Neuronal stem cell (in vitro differentiated cells): ENCODE results near the gene C9orf78.

Experiments used
- DNase-seq: peaks from one replicate; pipeline ENCODE4 v3.0.0-alpha.2; 2013; ENCODE audit warnings: low spot score
- H2AFZ ChIP-seq: one replicate; pipeline ENCODE4 v1.6.1; 2013; ENCODE audit warnings: mild to moderate bottlenecking, low read length, inconsistent platforms
- H2AK5ac ChIP-seq: 2 replicates; pipeline ENCODE4 v1.6.1; 2013; ENCODE audit warnings: low read depth, mild to moderate bottlenecking, inconsistent platforms, low read length, moderate library complexity, mixed read lengths
- H2BK120ac ChIP-seq: 2 replicates; pipeline ENCODE4 v1.6.1; 2013; ENCODE audit warnings: low read depth, mild to moderate bottlenecking, inconsistent platforms, low read length, moderate library complexity, mixed read lengths
- H2BK12ac ChIP-seq: one replicate; pipeline ENCODE4 v1.6.1; 2013; ENCODE audit warnings: low read length, inconsistent platforms
- H2BK15ac ChIP-seq: 2 replicates; pipeline ENCODE4 v1.6.1; 2013; ENCODE audit warnings: mild to moderate bottlenecking, low read length, inconsistent platforms, mixed read lengths
- H2BK5ac ChIP-seq: one replicate; pipeline ENCODE4 v1.6.1; 2013; ENCODE audit warnings: inconsistent platforms, mild to moderate bottlenecking, low read length, moderate library complexity
- H3K14ac ChIP-seq: one replicate; pipeline ENCODE4 v1.6.1; 2013; ENCODE audit warnings: low read length, inconsistent platforms
- H3K18ac ChIP-seq: 2 replicates; pipeline ENCODE4 v1.6.1; 2013; ENCODE audit warnings: low read length, inconsistent platforms
- H3K23ac ChIP-seq: 2 replicates; pipeline ENCODE4 v1.6.1; 2013; ENCODE audit warnings: low read depth, mild to moderate bottlenecking, mixed read lengths, low read length, inconsistent platforms; ENCODE audit not compliant: poor library complexity
- H3K27ac ChIP-seq: replicated peaks from 3 replicates; pipeline ENCODE4 v1.5.1; 2013; ENCODE audit warnings: low read length, inconsistent platforms
- H3K27me3 ChIP-seq, 3 experiments: 2 replicates each; pipeline ENCODE4 v1.6.1; 2013; ENCODE audit warnings: low read length in 3 of 3, mild to moderate bottlenecking in 2 of 3, inconsistent platforms in 1 of 3, low read depth in 1 of 3, mixed read lengths in 1 of 3, moderate library complexity in 1 of 3; ENCODE audit not compliant: control insufficient read depth in 3 of 3, insufficient read depth in 3 of 3
- H3K36me3 ChIP-seq, 2 donors: replicated peaks in 1 of 2; 2 replicates each; pipeline ENCODE4 v1.6.1; 2013; ENCODE audit warnings: low read length in 2 of 2; ENCODE audit not compliant: control insufficient read depth in 2 of 2, insufficient read depth in 2 of 2
- H3K4ac ChIP-seq: 2 replicates; pipeline ENCODE4 v1.6.1; 2013; ENCODE audit warnings: inconsistent platforms, mild to moderate bottlenecking, low read length, moderate library complexity
- H3K4me1 ChIP-seq, 2 donors: 1 replicate in 1 of 2; 2 replicates in 1 of 2; pipeline ENCODE4 v1.6.1; 2013; ENCODE audit warnings: low read length in 2 of 2, low read depth in 1 of 2; ENCODE audit not compliant: control insufficient read depth in 2 of 2, insufficient read depth in 1 of 2
- H3K4me2 ChIP-seq: one replicate; pipeline ENCODE4 v1.6.1; 2013; ENCODE audit warnings: mild to moderate bottlenecking, low read length, inconsistent platforms; ENCODE audit not compliant: insufficient read depth, poor library complexity, severe bottlenecking
- H3K4me3 ChIP-seq, 2 donors: 2 replicates each; pipeline ENCODE4 v1.5.1; 2013; ENCODE audit warnings: low read length in 2 of 2, mild to moderate bottlenecking in 2 of 2, inconsistent platforms in 1 of 2, moderate library complexity in 1 of 2
- H3K79me1 ChIP-seq: one replicate; pipeline ENCODE4 v1.6.1; 2013; ENCODE audit warnings: low read depth, mild to moderate bottlenecking, inconsistent platforms, low read length, moderate library complexity
- H3K9ac ChIP-seq: one replicate; pipeline ENCODE4 v1.6.1; 2013; ENCODE audit warnings: mild to moderate bottlenecking, low read depth, low read length, inconsistent platforms; ENCODE audit not compliant: poor library complexity
- H3K9me3 ChIP-seq, 2 donors: replicated peaks in 1 of 2; 2 replicates each; pipeline versions ENCODE3 to v1.6.1; 2013; ENCODE audit warnings: low read length in 2 of 2, mild to moderate bottlenecking in 2 of 2, inconsistent platforms in 1 of 2, low read depth in 1 of 2, mixed read lengths in 1 of 2, moderate library complexity in 1 of 2; ENCODE audit not compliant: control insufficient read depth in 2 of 2, insufficient read depth in 1 of 2
- H4K8ac ChIP-seq: one replicate; pipeline ENCODE4 v1.6.1; 2013; ENCODE audit warnings: low read depth, mild to moderate bottlenecking, inconsistent platforms, low read length, moderate library complexity
- H4K91ac ChIP-seq: one replicate; pipeline ENCODE4 v1.6.1; 2013; ENCODE audit warnings: low read length, low read depth, mild to moderate bottlenecking, inconsistent platforms; ENCODE audit not compliant: poor library complexity
- WGBS, 2 donors: extraction: QIAGEN DNeasy Blood & Tissue Kit; methylation state at CpG; one replicate each; pipeline ENCODE4 v1.1.7; 2013; ENCODE audit warnings: missing lambda C conversion rate in 2 of 2, mixed read lengths in 1 of 2; ENCODE audit not compliant: insufficient read length in 2 of 2, insufficient replicate concordance in 1 of 2; ENCODE audit errors: extremely low coverage in 2 of 2; 5-methylcytosine and 5-hydroxymethylcytosine counted together

Gene C9orf78

GRCh38 chr9:129835860-129836223 is 767 bp upstream of the C9orf78 start:
- H3K4me2 ChIP-seq = peak overlapping the region; percentile 86
- H3K36me3 ChIP-seq = peaks cover 5 to 32% of the 10 kb centered on the region in 2 donors
- H3K18ac ChIP-seq = no peak overlapping the region
- H2AK5ac ChIP-seq = no peak overlapping the region
- peaks cover 8% of the 10 kb centered on the region for H3K79me1 ChIP-seq
- peak overlapping the region; percentile 92 for H2AFZ ChIP-seq
- H2BK12ac ChIP-seq = no peak overlapping the region
- H3K9ac ChIP-seq = no peak overlapping the region
- H3K27ac ChIP-seq = no peak overlapping the region
- H3K23ac ChIP-seq = no peak overlapping the region
- H2BK15ac ChIP-seq = no peak overlapping the region
- no CpG with 5 or more reads among the region's 19 CpGs for WGBS, 2 donors
- no peak overlapping the region for H4K8ac ChIP-seq
- H3K4me3 ChIP-seq = peak overlapping the region; percentile 79 to 84
- H3K14ac ChIP-seq = no peak overlapping the region
- H3K4me1 ChIP-seq = peaks cover 4 to 7% of the 10 kb centered on the region in 2 donors
- H2BK120ac ChIP-seq = no peak overlapping the region
- H3K9me3 ChIP-seq = no peaks in the 10 kb centered on the region
- H2BK5ac ChIP-seq = no peak overlapping the region
- no peak overlapping the region for H4K91ac ChIP-seq
- DNase-seq = no peak
- no peaks in the 10 kb centered on the region for H3K27me3 ChIP-seq
- H3K4ac ChIP-seq = no peak overlapping the region

- H3K27ac ChIP-seq = no peak overlapping the region
- peak overlapping the region; percentile 92 for H2AFZ ChIP-seq
- no peak for DNase-seq
- H3K4me3 ChIP-seq = peak overlapping the region; percentile 79 to 95
- peak overlapping the region; percentile 80 for H3K4me2 ChIP-seq
- H2BK15ac ChIP-seq = no peak overlapping the region
- H3K23ac ChIP-seq = peak overlapping the region; percentile 96
- H4K91ac ChIP-seq = no peak overlapping the region
- H3K14ac ChIP-seq = peak overlapping the region; percentile 10
- H4K8ac ChIP-seq = no peak overlapping the region
- H3K18ac ChIP-seq = peak overlapping the region; percentile 65
- no CpG with 5 or more reads among the region's 32 CpGs for WGBS, 2 donors
- peak overlapping the region; percentile 94 for H3K9ac ChIP-seq
- no peaks in the 10 kb centered on the region for H3K27me3 ChIP-seq
- peaks cover 7 to 44% of the 10 kb centered on the region in 2 donors for H3K36me3 ChIP-seq
- H2AK5ac ChIP-seq = no peak overlapping the region
- H3K79me1 ChIP-seq = peaks cover 8% of the 10 kb centered on the region
- H2BK12ac ChIP-seq = no peak overlapping the region
- H3K9me3 ChIP-seq = no peaks in the 10 kb centered on the region
- peaks cover 4 to 7% of the 10 kb centered on the region in 2 donors for H3K4me1 ChIP-seq
- H2BK120ac ChIP-seq = no peak overlapping the region
- H2BK5ac ChIP-seq = no peak overlapping the region
- H3K4ac ChIP-seq = no peak overlapping the region
Measured at GRCh38 chr9:129834489-129835127, 467 bp downstream of the C9orf78 start.

GRCh38 chr9:129832982-129833381 is 2.1 kb downstream of the C9orf78 start:
- no peak for DNase-seq
- Histone ChIP-seq H2BK15ac (no peak overlapping the region), H2BK12ac (no peak overlapping the region), H3K4me3 (no peak overlapping the region), H3K18ac (no peak overlapping the region), H3K9ac (no peak overlapping the region), H3K4ac (no peak overlapping the region), H3K27me3 (no peaks in the 10 kb centered on the region), H3K79me1 (peaks cover 8% of the 10 kb centered on the region), H3K23ac (no peak overlapping the region), H3K9me3 (no peaks in the 10 kb centered on the region), H4K91ac (no peak overlapping the region), H2BK5ac (no peak overlapping the region), H3K4me2 (no peak overlapping the region), H2AK5ac (no peak overlapping the region), H2BK120ac (no peak overlapping the region), H3K4me1 (peaks cover 4 to 7% of the 10 kb centered on the region in 2 donors), H2AFZ (no peak overlapping the region), H3K14ac (no peak overlapping the region), H4K8ac (no peak overlapping the region), H3K27ac (no peak overlapping the region), H3K36me3 (peaks cover 12 to 59% of the 10 kb centered on the region in 2 donors)
- WGBS, 2 donors = no CpG with 5 or more reads among the region's 1 CpG

- Histone ChIP-seq H3K23ac (no peak overlapping the region), H3K4me1 (no peaks in the 10 kb centered on the region), H2BK5ac (no peak overlapping the region), H4K91ac (no peak overlapping the region), H3K4me3 (no peak overlapping the region), H2BK120ac (no peak overlapping the region), H3K4ac (no peak overlapping the region), H3K9ac (no peak overlapping the region), H3K14ac (no peak overlapping the region), H3K18ac (no peak overlapping the region), H2AFZ (no peak overlapping the region), H3K79me1 (no peaks in the 10 kb centered on the region), H2BK15ac (no peak overlapping the region), H2AK5ac (no peak overlapping the region), H2BK12ac (no peak overlapping the region), H4K8ac (no peak overlapping the region), H3K36me3 (peaks cover 14 to 67% of the 10 kb centered on the region in 2 donors), H3K27me3 (no peaks in the 10 kb centered on the region), H3K27ac (no peak overlapping the region), H3K9me3 (no peaks in the 10 kb centered on the region), H3K4me2 (no peak overlapping the region)
- no CpG with 5 or more reads among the region's 10 CpGs for WGBS, 2 donors
- DNase-seq = no peak
Measured at GRCh38 chr9:129828969-129829368, 6.1 kb downstream of the C9orf78 start.
